ENCODE data around the gene PNPLA7.
"Not testable (repeated sequence)": the region's sequence is repeated elsewhere in the genome, so short reads cannot be mapped to it uniquely, and the experiment has no call there.

PNPLA7 gene

DNA sequence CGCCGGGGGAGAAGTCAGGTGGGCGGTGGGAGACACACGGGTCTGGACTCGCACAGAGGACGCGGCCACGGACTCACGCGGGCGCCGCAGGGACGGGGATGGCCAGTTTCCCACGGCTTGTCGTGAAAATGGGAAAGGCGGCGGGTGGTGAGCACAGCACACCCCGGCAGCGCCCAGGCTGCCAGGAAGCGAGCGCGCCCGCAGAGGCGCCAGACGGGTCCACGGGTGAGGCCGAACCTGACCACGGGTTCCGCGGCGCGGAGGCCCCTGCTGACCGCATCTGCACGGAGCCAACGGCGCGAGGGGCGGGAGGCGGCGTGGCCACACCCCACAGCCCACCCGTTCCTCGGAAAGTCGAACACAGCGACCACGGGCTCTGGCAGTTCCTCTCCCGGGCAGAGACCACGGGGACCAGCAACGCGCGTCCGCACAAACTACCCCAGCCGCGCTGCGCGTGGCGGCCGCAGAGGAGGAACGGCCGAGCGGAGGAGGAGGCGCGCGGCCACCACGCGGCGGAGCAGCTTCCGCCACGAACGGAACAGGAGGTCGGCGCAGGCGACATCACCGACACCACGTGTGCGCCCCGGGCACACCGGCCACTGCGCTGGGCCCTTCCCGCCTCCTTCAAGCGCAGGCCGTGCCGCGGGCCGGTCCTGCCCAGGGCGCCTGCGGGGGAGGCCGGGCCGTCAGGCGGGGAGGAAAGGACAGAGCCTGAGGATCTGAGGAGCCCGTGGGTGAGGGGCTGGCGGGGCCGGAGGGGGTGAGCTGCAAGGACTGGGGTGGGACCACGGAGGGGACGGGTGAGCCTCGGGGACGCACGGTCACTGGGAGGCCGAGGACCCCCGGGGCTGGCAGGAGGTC is 132.8 kb downstream of the PNPLA7 start:
- DNase-seq (ENCODE audit: low read depth in 2 of 2): no peak

DNA sequence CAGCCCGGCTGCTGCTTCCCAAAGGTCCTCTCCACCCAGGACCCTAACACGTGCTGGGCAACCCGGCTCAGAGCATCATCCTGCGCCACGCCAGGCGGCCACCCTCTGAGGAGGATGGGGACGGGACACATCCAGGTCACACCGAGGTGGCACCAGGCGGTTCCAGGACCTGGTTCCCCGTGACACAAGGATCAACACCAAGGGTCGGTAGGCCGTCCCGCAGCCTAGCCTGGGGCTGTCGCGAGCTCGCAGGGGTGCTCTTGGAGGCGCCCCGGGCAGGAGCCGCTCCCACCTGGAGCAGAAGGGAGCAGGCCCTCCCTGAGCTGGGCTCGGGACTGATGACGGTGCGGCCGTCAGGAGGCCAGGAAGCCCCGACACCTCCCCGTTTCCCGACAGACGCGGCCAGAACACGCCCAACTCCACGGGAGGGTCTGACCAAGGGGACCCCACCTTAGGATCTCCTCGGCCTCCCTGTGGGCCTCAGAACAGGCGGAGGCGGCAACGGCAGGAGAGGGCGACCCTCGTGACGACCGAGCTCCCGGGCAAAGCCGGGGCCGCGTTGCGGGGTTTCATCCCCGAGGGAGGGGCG is 133.5 kb downstream of the PNPLA7 start:
- no peak for DNase-seq (ENCODE audit: low read depth in 2 of 2)

DNA sequence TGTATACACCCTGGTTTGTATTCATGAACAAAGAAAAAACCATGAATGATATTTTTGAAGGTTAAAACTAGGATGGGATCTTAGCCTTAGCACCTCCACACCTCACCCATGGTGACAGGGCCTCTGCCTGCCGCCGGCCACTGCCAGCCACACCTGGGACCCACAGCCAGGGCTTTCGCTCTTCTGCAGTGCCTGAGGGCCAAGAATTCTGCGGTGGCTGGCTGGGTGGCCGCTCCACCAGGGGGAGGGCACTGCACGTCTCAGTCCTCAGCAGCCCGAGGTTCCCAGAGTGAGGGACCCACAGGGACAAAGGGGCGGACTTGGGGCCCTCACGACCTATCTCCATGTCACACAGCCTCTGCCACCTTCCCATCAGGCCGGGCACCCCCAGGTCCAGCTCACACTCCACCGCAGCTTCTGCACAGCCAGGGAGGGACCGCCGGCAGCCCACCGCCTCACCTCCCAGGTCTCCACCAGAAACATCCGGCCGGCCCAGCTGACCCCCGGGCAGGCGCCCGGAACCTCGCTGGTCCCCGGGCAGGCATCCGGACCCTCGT is 134.1 kb downstream of the PNPLA7 start:
- no peak for DNase-seq (ENCODE audit: low read depth in 2 of 2)

DNA sequence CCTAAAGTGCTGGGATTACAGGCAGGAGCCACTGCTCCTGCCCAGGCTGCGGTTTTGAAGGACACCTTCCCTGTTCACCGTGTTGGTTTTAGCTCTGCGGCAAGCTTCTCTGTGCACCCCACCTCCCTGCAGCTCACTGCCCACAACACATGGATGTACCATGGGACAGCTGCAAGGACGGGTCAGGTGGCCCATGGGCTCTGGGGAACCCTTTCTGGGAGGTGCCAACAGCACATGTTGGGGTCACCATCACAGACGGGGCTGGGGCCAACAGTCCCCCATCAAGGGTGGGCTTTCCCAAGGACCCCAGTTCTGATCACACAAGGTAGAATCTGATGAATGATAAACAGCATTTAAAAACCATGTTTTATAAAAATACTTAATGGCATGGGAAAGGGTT is 134.8 kb downstream of the PNPLA7 start:
- no peak for DNase-seq (ENCODE audit: low read depth in 2 of 2)

DNA sequence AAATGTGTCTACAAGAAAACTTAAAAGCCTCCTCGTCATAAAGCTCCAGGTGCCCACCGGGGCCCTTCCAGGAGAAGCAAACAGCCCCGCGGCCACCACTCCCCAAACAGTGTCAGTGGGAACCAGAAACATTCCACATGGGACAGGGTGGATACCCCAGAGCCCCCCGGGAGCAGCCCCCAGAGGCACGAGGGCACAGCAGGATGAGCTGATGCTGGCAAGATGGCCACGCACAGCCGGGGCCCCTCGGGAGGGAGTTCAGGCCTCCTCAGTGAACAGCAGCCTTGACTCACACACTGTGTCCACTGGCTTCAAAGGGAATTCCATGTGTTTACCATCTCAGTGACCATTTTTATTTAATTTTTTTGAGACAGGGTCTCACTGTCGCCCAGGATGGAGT is 137.8 kb downstream of the PNPLA7 start:
- DNase-seq (ENCODE audit: low read depth in 2 of 2): no peak

DNA sequence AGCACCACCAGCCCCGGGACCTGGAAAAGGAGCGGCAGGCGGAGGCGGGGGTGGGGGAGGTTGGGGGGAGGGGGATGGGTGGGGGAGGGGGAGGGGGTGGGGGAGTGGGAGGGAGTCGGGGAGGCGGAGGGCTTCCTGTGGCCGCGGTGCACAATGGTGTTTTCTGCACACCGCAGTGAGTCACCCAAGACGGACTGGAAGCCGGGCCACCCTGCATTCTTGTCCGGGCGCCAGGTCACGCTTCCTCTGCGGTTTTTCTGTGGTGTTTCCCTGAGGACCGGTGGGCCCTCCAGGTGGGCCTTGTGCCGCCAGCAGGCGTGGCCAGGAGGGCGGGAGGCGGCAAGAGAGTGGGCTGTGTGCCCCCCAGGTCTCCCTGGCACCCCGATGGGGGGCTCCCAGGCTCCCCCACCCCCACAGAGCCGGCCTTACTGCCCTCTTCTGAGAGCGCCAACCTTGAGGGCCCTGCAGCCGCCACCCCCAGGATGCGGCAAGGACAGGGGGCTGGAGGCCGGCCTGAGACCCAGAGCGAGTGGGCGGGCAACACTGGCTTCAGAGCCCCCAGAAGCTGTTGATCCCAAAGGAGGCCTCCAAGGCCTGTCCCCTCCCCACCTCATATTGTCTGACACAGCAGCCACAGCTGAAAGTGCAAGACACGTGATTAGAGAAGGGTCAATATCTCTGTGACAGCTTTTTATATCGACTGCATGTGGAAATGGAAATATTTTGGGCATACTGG is 138.4 kb downstream of the PNPLA7 start:
- peak in 1 of 2 donors; percentile 18 for DNase-seq (ENCODE audit: low read depth in 2 of 2)

DNA sequence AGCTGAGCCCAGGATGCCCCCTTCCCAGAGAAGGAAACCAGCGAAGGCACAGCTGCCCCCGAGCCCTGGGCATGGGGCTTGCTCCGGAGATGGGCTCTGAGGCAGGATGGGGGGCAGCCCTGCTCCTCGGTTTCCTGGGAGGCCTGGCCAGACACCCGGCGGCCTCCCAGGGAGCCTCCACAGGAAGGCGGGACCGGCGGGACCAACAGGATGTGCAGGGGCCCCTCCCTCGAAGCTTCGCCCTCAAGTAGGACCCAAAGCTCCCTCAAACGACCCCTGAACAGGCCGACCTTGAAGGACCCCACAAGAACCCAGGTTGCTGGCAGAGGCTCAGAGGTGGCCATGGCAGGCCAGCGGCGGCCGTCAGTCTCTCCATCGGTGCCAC is 138.9 kb downstream of the PNPLA7 start:
- DNase-seq (ENCODE audit: low read depth in 2 of 2): no peak

DNA sequence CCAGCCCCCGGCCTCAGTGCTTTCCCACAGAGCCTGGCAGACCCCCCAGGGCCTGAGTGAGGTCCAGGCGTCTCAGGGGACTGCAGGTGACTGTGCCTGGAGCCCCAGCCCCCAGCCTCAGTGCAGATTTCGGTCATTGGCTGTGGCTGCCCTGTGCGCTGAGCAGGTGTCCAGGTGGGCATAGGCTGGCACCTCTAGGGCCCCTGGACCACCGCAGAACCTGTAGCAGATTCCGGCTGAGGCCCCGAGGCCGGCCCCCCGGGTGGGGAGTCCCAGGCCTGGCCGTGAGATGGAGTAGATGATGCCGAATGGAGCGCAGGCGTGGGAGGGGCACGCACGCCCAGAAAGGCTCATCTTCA is 139.3 kb downstream of the PNPLA7 start:
- DNase-seq (ENCODE audit: low read depth in 2 of 2): no peak

DNA sequence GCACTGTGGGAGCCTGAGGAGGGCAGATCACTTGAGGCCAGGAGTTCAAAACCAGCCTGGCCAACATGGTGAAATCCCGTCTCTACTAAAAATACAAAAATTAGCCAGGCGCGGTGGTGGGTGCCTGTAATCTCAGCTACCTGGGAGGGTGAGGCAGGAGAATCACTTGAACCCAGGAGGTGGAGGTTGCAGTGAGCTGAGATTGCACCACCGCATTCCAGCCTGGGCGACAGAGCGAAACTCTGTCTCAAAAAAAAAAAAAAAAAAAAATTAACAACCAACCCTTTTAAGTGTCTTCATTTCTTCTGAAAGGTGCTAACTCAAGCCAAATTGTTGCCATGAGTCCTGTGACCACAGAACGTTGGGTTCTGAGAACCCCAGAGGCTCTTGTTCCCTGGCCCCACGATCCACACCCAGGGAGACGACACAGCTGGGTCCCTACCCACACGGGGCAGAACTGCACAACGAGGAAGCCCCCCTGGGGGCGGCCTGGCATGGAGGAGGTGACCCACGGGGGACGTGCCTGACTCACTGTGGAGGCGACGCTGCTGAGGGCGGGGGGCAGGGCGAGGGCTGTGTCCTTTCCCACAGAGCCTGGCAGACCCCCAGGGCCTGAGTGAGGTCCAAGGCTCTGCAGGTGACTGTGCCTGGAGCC is 139.8 kb downstream of the PNPLA7 start:
- not testable (repeated sequence) for DNase-seq (ENCODE audit: low read depth in 2 of 2)

Data from stimulated activated CD8-positive, alpha-beta memory T cell treated with anti-CD3 and anti-CD28 coated beads, Interleukin-7, amount 100 ng/mL, for 1 hour (primary cell).